ENCODE results near the gene OGDH.

The OGDH gene

GRCh38 chr7:44709011-44709915 is 102.8 kb downstream of the OGDH start:
- H2BK12ac ChIP-seq (ENCODE audit: low read length in 2 of 2) = no peak overlapping the region
- WGBS = 93% methylated on average over 19 of the region's 19 CpGs
- no peak overlapping the region for H3K18ac ChIP-seq (ENCODE audit: low read depth in 1 of 2, low read length in 2 of 2)
- peaks cover 11% of the 10 kb centered on the region for H3K4me1 ChIP-seq (ENCODE audit: control insufficient read depth, insufficient read depth, low read depth, low read length)
- no peak overlapping the region for H3K4ac ChIP-seq (ENCODE audit: low read depth in 1 of 2, low read length in 2 of 2)
- H3K27ac ChIP-seq (ENCODE audit: low read length, poor library complexity, severe bottlenecking) = no peak overlapping the region
- H3K14ac ChIP-seq (ENCODE audit: low read length in 2 of 2) = no peak overlapping the region
- H3K23ac ChIP-seq (ENCODE audit: low read length in 2 of 2) = no peak overlapping the region
- no peaks in the 10 kb centered on the region for H3K79me1 ChIP-seq (replicated peaks; ENCODE audit: low read length, poor library complexity, severe bottlenecking)
- H3K4me3 ChIP-seq (ENCODE audit: insufficient read depth in 1 of 2, low read depth in 1 of 2, low read length in 2 of 2) = no peak overlapping the region
- no peak overlapping the region for H3K4me2 ChIP-seq (ENCODE audit: low read length, poor library complexity, severe bottlenecking)
- H3K36me3 ChIP-seq (ENCODE audit: control insufficient read depth in 1 of 2, insufficient read depth in 2 of 2, low read depth in 1 of 2, low read length in 2 of 2) = peaks cover 42 to 47% of the 10 kb centered on the region in 2 experiments
- DNase-seq = no peak
- H3K9me3 ChIP-seq (ENCODE audit: control insufficient read depth, low read length) = no peaks in the 10 kb centered on the region
- H4K8ac ChIP-seq (ENCODE audit: low read length) = no peak overlapping the region
- no peak overlapping the region for H2AFZ ChIP-seq (ENCODE audit: low read depth, low read length)
- no peaks in the 10 kb centered on the region for H3K27me3 ChIP-seq (ENCODE audit: control insufficient read depth in 1 of 2, insufficient read depth in 1 of 2, low read length in 2 of 2)
- H3K9ac ChIP-seq (ENCODE audit: low read length) = no peak overlapping the region
- H2AK5ac ChIP-seq (ENCODE audit: low read length, severe bottlenecking) = no peak overlapping the region
- H2BK5ac ChIP-seq (ENCODE audit: low read depth, low read length, poor library complexity, severe bottlenecking) = no peak overlapping the region
- H2BK120ac ChIP-seq (ENCODE audit: low read depth, low read length) = no peak overlapping the region
- H2BK15ac ChIP-seq (ENCODE audit: low read depth, poor library complexity, severe bottlenecking) = no peak overlapping the region
- H4K91ac ChIP-seq (ENCODE audit: low read length) = no peak overlapping the region

DNA sequence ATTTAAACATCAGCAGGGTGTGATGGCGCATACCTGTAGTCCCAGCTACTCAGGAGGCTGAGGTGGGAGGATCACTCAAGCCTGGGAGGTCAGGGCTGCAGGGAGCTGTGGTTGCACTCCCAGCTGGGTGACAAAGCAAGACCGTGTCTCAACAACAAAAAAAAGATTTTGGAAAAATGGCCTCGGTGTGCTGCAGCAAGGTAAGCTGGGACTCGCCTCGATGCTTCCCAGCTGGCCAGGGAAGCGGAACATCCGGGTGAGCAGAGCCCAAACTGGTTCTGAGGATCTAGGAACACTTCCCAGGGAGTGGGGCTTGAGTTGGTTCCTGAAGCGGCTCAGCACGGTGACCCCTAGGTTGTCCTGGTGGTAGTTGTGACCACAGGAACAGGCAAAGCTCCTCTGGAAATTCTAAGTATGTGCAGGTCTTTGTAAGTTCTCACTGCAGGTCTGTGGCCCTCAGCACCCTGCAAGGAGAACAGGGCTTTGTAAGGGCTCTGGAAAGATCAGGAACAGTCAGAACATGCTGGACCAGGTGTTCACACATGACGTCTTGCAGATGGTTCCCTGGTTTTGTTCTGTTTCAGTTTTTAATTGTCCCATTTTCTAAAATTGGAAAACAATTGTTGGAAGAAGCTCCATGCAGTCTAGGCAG is 103.6 kb downstream of the OGDH start:
- 95% methylated on average over 10 of the region's 10 CpGs for WGBS
- Histone ChIP-seq H3K79me1 (replicated peaks; ENCODE audit: low read length, poor library complexity, severe bottlenecking) (no peaks in the 10 kb centered on the region), H2AK5ac (ENCODE audit: low read length, severe bottlenecking) (no peak overlapping the region)

DNA sequence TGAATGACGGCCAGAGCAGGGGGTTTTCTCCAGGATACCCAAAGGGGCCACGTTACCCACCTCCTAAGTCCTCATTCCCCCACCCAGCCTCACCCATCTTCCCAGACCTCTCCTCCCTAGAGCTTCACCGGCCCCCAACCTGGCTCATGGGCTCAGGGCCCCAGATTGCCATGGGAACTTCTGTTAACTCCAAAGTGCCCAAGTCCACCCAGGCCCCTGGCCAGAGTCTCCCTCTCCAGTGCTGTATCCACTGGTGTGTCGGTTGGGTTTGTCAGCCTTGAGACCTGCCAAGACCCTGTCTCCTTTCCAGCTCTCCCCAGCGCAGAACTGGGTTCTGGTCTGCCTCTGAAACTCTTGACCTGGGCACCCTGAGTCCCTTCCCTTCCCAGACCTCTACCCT is 105.1 kb downstream of the OGDH start:
- H3K4me1 ChIP-seq (ENCODE audit: control insufficient read depth, insufficient read depth, low read depth, low read length) = peaks cover 11% of the 10 kb centered on the region
- no peak overlapping the region for H3K4me3 ChIP-seq (ENCODE audit: insufficient read depth in 1 of 2, low read depth in 1 of 2, low read length in 2 of 2)
- H4K91ac ChIP-seq (ENCODE audit: low read length) = no peak overlapping the region
- H3K9me3 ChIP-seq (ENCODE audit: control insufficient read depth, low read length) = no peaks in the 10 kb centered on the region
- H2BK12ac ChIP-seq (ENCODE audit: low read length in 2 of 2) = no peak overlapping the region
- no peaks in the 10 kb centered on the region for H3K27me3 ChIP-seq (ENCODE audit: control insufficient read depth in 1 of 2, insufficient read depth in 1 of 2, low read length in 2 of 2)
- H2AK5ac ChIP-seq (ENCODE audit: low read length, severe bottlenecking) = no peak overlapping the region
- DNase-seq = no peak
- H2BK5ac ChIP-seq (ENCODE audit: low read depth, low read length, poor library complexity, severe bottlenecking) = no peak overlapping the region
- H3K4ac ChIP-seq (ENCODE audit: low read depth in 1 of 2, low read length in 2 of 2) = no peak overlapping the region
- no peak overlapping the region for H3K14ac ChIP-seq (ENCODE audit: low read length in 2 of 2)
- H3K79me1 ChIP-seq (replicated peaks; ENCODE audit: low read length, poor library complexity, severe bottlenecking) = no peaks in the 10 kb centered on the region
- H3K36me3 ChIP-seq (ENCODE audit: control insufficient read depth in 1 of 2, insufficient read depth in 2 of 2, low read depth in 1 of 2, low read length in 2 of 2) = peaks cover 35 to 40% of the 10 kb centered on the region in 2 experiments
- H2AFZ ChIP-seq (ENCODE audit: low read depth, low read length) = no peak overlapping the region
- H3K18ac ChIP-seq (ENCODE audit: low read depth in 1 of 2, low read length in 2 of 2) = no peak overlapping the region
- H3K27ac ChIP-seq (ENCODE audit: low read length, poor library complexity, severe bottlenecking) = no peak overlapping the region
- H4K8ac ChIP-seq (ENCODE audit: low read length) = no peak overlapping the region
- H2BK120ac ChIP-seq (ENCODE audit: low read depth, low read length) = no peak overlapping the region
- no peak overlapping the region for H3K4me2 ChIP-seq (ENCODE audit: low read length, poor library complexity, severe bottlenecking)
- no peak overlapping the region for H3K9ac ChIP-seq (ENCODE audit: low read length)
- no peak overlapping the region for H3K23ac ChIP-seq (ENCODE audit: low read length in 2 of 2)
- WGBS = 93% methylated on average over 5 of the region's 5 CpGs
- H2BK15ac ChIP-seq (ENCODE audit: low read depth, poor library complexity, severe bottlenecking) = no peak overlapping the region

More for the DNA sequence above, 103.6 kb downstream of the OGDH start:
- Histone ChIP-seq H3K14ac (ENCODE audit: low read length in 2 of 2) (no peak overlapping the region), H3K4ac (ENCODE audit: low read depth in 1 of 2, low read length in 2 of 2) (no peak overlapping the region), H3K18ac (ENCODE audit: low read depth in 1 of 2, low read length in 2 of 2) (no peak overlapping the region), H3K36me3 (ENCODE audit: control insufficient read depth in 1 of 2, insufficient read depth in 2 of 2, low read depth in 1 of 2, low read length in 2 of 2) (peaks cover 40 to 44% of the 10 kb centered on the region in 2 experiments), H3K9ac (ENCODE audit: low read length) (no peak overlapping the region), H3K4me2 (ENCODE audit: low read length, poor library complexity, severe bottlenecking) (no peak overlapping the region), H3K27ac (ENCODE audit: low read length, poor library complexity, severe bottlenecking) (no peak overlapping the region), H2BK5ac (ENCODE audit: low read depth, low read length, poor library complexity, severe bottlenecking) (no peak overlapping the region), H4K8ac (ENCODE audit: low read length) (no peak overlapping the region), H3K4me1 (ENCODE audit: control insufficient read depth, insufficient read depth, low read depth, low read length) (peaks cover 11% of the 10 kb centered on the region), H3K4me3 (ENCODE audit: insufficient read depth in 1 of 2, low read depth in 1 of 2, low read length in 2 of 2) (no peak overlapping the region), H2AFZ (ENCODE audit: low read depth, low read length) (no peak overlapping the region), H2BK120ac (ENCODE audit: low read depth, low read length) (no peak overlapping the region), H3K9me3 (ENCODE audit: control insufficient read depth, low read length) (no peaks in the 10 kb centered on the region), H3K27me3 (ENCODE audit: control insufficient read depth in 1 of 2, insufficient read depth in 1 of 2, low read length in 2 of 2) (no peaks in the 10 kb centered on the region), H2BK12ac (ENCODE audit: low read length in 2 of 2) (no peak overlapping the region), H3K23ac (ENCODE audit: low read length in 2 of 2) (no peak overlapping the region), H2BK15ac (ENCODE audit: low read depth, poor library complexity, severe bottlenecking) (no peak overlapping the region), H4K91ac (ENCODE audit: low read length) (no peak overlapping the region)
- no peak for DNase-seq

DNA sequence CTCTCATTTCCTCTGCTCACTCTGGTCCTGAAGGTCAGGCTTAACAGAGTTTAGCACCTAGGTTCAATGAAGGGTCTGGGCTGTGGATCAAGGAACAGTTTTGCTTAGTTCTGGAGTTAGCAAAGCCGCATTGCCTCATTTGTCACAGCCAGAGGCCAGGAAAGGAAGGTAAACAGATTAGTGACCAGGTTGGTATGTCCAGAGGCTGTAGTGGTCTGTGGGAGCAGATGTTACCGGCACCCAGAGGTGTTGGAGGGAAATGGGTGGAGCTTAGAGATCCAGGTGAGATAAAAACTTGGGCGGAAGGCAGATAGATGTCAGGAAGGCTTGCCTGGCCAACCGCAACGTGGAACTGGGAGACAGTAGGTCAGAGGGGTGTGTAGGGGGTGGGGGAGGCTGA is 105.6 kb downstream of the OGDH start:
- peak; percentile 14 for DNase-seq
- Histone ChIP-seq H3K79me1 (replicated peaks; ENCODE audit: low read length, poor library complexity, severe bottlenecking) (no peaks in the 10 kb centered on the region), H2BK5ac (ENCODE audit: low read depth, low read length, poor library complexity, severe bottlenecking) (no peak overlapping the region), H2BK12ac (ENCODE audit: low read length in 2 of 2) (no peak overlapping the region), H4K91ac (ENCODE audit: low read length) (no peak overlapping the region), H3K4me3 (ENCODE audit: insufficient read depth in 1 of 2, low read depth in 1 of 2, low read length in 2 of 2) (no peak overlapping the region), H3K4me1 (ENCODE audit: control insufficient read depth, insufficient read depth, low read depth, low read length) (peaks cover 11% of the 10 kb centered on the region), H2BK120ac (ENCODE audit: low read depth, low read length) (no peak overlapping the region), H3K9me3 (ENCODE audit: control insufficient read depth, low read length) (no peaks in the 10 kb centered on the region), H3K27me3 (ENCODE audit: control insufficient read depth in 1 of 2, insufficient read depth in 1 of 2, low read length in 2 of 2) (no peaks in the 10 kb centered on the region), H3K18ac (ENCODE audit: low read depth in 1 of 2, low read length in 2 of 2) (no peak overlapping the region), H3K4ac (ENCODE audit: low read depth in 1 of 2, low read length in 2 of 2) (no peak overlapping the region), H3K36me3 (ENCODE audit: control insufficient read depth in 1 of 2, insufficient read depth in 2 of 2, low read depth in 1 of 2, low read length in 2 of 2) (peaks cover 32 to 37% of the 10 kb centered on the region in 2 experiments), H2AK5ac (ENCODE audit: low read length, severe bottlenecking) (no peak overlapping the region), H3K4me2 (ENCODE audit: low read length, poor library complexity, severe bottlenecking) (no peak overlapping the region), H3K9ac (ENCODE audit: low read length) (no peak overlapping the region), H2AFZ (ENCODE audit: low read depth, low read length) (no peak overlapping the region), H3K27ac (ENCODE audit: low read length, poor library complexity, severe bottlenecking) (no peak overlapping the region), H2BK15ac (ENCODE audit: low read depth, poor library complexity, severe bottlenecking) (no peak overlapping the region), H3K23ac (ENCODE audit: low read length in 2 of 2) (no peak overlapping the region), H4K8ac (ENCODE audit: low read length) (no peak overlapping the region), H3K14ac (ENCODE audit: low read length in 2 of 2) (no peak overlapping the region)
- WGBS = 60% methylated on average over 5 of the region's 5 CpGs

All from mesenchymal stem cell (in vitro differentiated cells and primary cell).